H9 (cell line): ENCODE measurements around the gene MMEL1. TPM values are rescaled to one million over a fixed set of nuclear protein-coding genes. Genes with fewer than 3 reads are reported as not detected.

Experiments used
- DNase-seq: peaks from one replicate; pipeline ENCODE4 v3.0.0-alpha.2; 2017
- H2AFZ ChIP-seq: one replicate; pipeline ENCODE4 v1.6.1; 2013; ENCODE audit warnings: mild to moderate bottlenecking, low read length, control low read depth, moderate library complexity
- H2AK5ac ChIP-seq: 2 replicates; pipeline ENCODE4 v1.6.1; 2013; ENCODE audit warnings: low read length, control low read depth, mixed read lengths; ENCODE audit not compliant: insufficient read length
- H2BK120ac ChIP-seq: one replicate; pipeline ENCODE4 v1.6.1; 2013; ENCODE audit warnings: low read depth, mild to moderate bottlenecking, low read length, control low read depth, inconsistent platforms; ENCODE audit not compliant: poor library complexity, severe bottlenecking
- H2BK12ac ChIP-seq: 2 replicates; pipeline ENCODE4 v1.6.1; 2013; ENCODE audit warnings: low read length, control low read depth, mixed read lengths, low read depth; ENCODE audit not compliant: insufficient read length
- H2BK15ac ChIP-seq: 2 replicates; pipeline ENCODE4 v1.6.1; 2013; ENCODE audit warnings: low read depth, low read length, control low read depth
- H2BK20ac ChIP-seq: one replicate; pipeline ENCODE4 v1.6.1; 2013; ENCODE audit warnings: low read depth, mild to moderate bottlenecking, low read length, control low read depth, inconsistent platforms; ENCODE audit not compliant: poor library complexity, severe bottlenecking
- H2BK5ac ChIP-seq: 2 replicates; pipeline ENCODE4 v1.6.1; 2013; ENCODE audit warnings: low read length, control low read depth, mixed read lengths; ENCODE audit not compliant: insufficient read length
- H3K14ac ChIP-seq: 2 replicates; pipeline ENCODE4 v1.6.1; 2013; ENCODE audit warnings: low read length, control low read depth; ENCODE audit not compliant: insufficient read depth
- H3K18ac ChIP-seq: 2 replicates; pipeline ENCODE4 v1.6.1; 2013; ENCODE audit warnings: low read depth, mild to moderate bottlenecking, mixed read lengths, low read length, control low read depth; ENCODE audit not compliant: insufficient read length
- H3K23ac ChIP-seq: 2 replicates; pipeline ENCODE4 v1.6.1; 2013; ENCODE audit warnings: low read length, control low read depth, mixed read lengths, low read depth; ENCODE audit not compliant: insufficient read length
- H3K23me2 ChIP-seq: 2 replicates; pipeline ENCODE4 v1.6.1; 2013; ENCODE audit warnings: low read depth, mild to moderate bottlenecking, mixed read lengths, low read length, control low read depth; ENCODE audit not compliant: insufficient read length, poor library complexity, severe bottlenecking
- H3K27ac ChIP-seq: 2 replicates; pipeline ENCODE4 v1.5.1; 2013; ENCODE audit warnings: low read length, control low read depth, mixed read lengths, low read depth; ENCODE audit not compliant: insufficient read length
- H3K27me3 ChIP-seq: 2 replicates; pipeline ENCODE4 v1.6.1; 2013; ENCODE audit warnings: low read length, control low read depth, inconsistent platforms; ENCODE audit not compliant: insufficient read depth
- H3K4ac ChIP-seq: 2 replicates; pipeline ENCODE4 v1.6.1; 2013; ENCODE audit warnings: low read depth, mild to moderate bottlenecking, control low read depth, inconsistent platforms, low read length, moderate library complexity
- H3K4me1 ChIP-seq: 2 replicates; pipeline ENCODE4 v1.6.1; 2013; ENCODE audit warnings: low read length, control low read depth, inconsistent platforms; ENCODE audit not compliant: insufficient read depth
- H3K4me2 ChIP-seq: 2 replicates; pipeline ENCODE4 v1.6.1; 2013; ENCODE audit warnings: low read length, control low read depth, mixed read lengths; ENCODE audit not compliant: insufficient read length, insufficient read depth
- H3K56ac ChIP-seq: 2 replicates; pipeline ENCODE4 v1.6.1; 2013; ENCODE audit warnings: low read depth, mild to moderate bottlenecking, mixed read lengths, low read length, control low read depth; ENCODE audit not compliant: insufficient read length
- H3K79me1 ChIP-seq: 2 replicates; pipeline ENCODE4 v1.6.1; 2013; ENCODE audit warnings: low read depth, mild to moderate bottlenecking, moderate library complexity, low read length, control low read depth, inconsistent platforms; ENCODE audit not compliant: insufficient read depth, poor library complexity, severe bottlenecking
- H3K79me2 ChIP-seq: 2 replicates; pipeline ENCODE4 v1.6.1; 2013; ENCODE audit warnings: low read length, control low read depth, inconsistent platforms; ENCODE audit not compliant: insufficient read depth
- H3K9ac ChIP-seq: 2 replicates; pipeline ENCODE4 v1.6.1; 2013; ENCODE audit warnings: low read length, control low read depth, mixed read lengths; ENCODE audit not compliant: insufficient read length; ENCODE audit errors: extremely low read depth
- H3K9me3 ChIP-seq: one replicate; pipeline ENCODE4 v1.6.1; 2013; ENCODE audit warnings: low read depth, low read length, inconsistent platforms; ENCODE audit not compliant: control insufficient read depth
- H3T11ph ChIP-seq: one replicate; pipeline ENCODE4 v1.6.1; 2013; ENCODE audit warnings: mild to moderate bottlenecking, low read length, control low read depth, inconsistent platforms
- H4K20me1 ChIP-seq: one replicate; pipeline ENCODE4 v1.6.1; 2013; ENCODE audit not compliant: control insufficient read depth, insufficient read length, insufficient read depth
- H4K5ac ChIP-seq: 2 replicates; pipeline ENCODE4 v1.6.1; 2013; ENCODE audit warnings: low read depth, mild to moderate bottlenecking, mixed read lengths, low read length, control low read depth; ENCODE audit not compliant: insufficient read length
- H4K8ac ChIP-seq: replicated peaks from 2 replicates; pipeline ENCODE4 v1.6.1; 2013; ENCODE audit warnings: low read length, control low read depth, mixed read lengths, low read depth; ENCODE audit not compliant: insufficient read length
- H4K91ac ChIP-seq: 2 replicates; pipeline ENCODE4 v1.6.1; 2013; ENCODE audit warnings: low read depth, mild to moderate bottlenecking, moderate library complexity, mixed read lengths, low read length, control low read depth; ENCODE audit not compliant: insufficient read length
- H3K27ac Mint-ChIP-seq, 3 experiments: 2 replicates in 2 of 3; 3 replicates in 1 of 3; pipeline ENCODE4 v1.8.0; 2020 to 2021; ENCODE audit warnings: mixed read lengths in 3 of 3, mild to moderate bottlenecking in 1 of 3, moderate library complexity in 1 of 3
- H3K27me3 Mint-ChIP-seq: 2 replicates; pipeline ENCODE4 v1.8.0; 2021; ENCODE audit warnings: low read depth, mild to moderate bottlenecking, moderate library complexity, mixed read lengths
- H3K36me3 Mint-ChIP-seq, 3 experiments: 2 replicates in 2 of 3; 3 replicates in 1 of 3; pipeline ENCODE4 v1.8.0; 2020 to 2021; ENCODE audit warnings: low read depth in 3 of 3, mixed read lengths in 3 of 3; ENCODE audit not compliant: insufficient read depth in 1 of 3
- H3K4me1 Mint-ChIP-seq, 2 experiments: 2 replicates each; pipeline ENCODE4 v1.8.0; 2020; ENCODE audit warnings: mixed read lengths in 2 of 2
- H3K4me3 Mint-ChIP-seq, 2 experiments: 2 replicates in 1 of 2; 3 replicates in 1 of 2; pipeline ENCODE4 v1.8.0; 2020 to 2021; ENCODE audit warnings: mild to moderate bottlenecking in 2 of 2, mixed read lengths in 2 of 2, moderate library complexity in 1 of 2
- H3K9me3 Mint-ChIP-seq, 2 experiments: 2 replicates in 1 of 2; 3 replicates in 1 of 2; pipeline ENCODE4 v1.8.0; 2020; ENCODE audit warnings: mild to moderate bottlenecking in 2 of 2, mixed read lengths in 2 of 2, moderate library complexity in 1 of 2
- CTCF ChIP-seq: fragments of 200-600 bp; sonication (generic); conservative IDR thresholded peaks from 3 replicates; pipeline ENCODE4 v1.8.0; 2021; ENCODE audit warnings: antibody characterized with exemption, mild to moderate bottlenecking
- WGBS: extraction: QIAGEN DNeasy Blood & Tissue Kit; methylation state at CpG from one replicate; pipeline ENCODE4 v1.1.7; 2013; ENCODE audit warnings: missing lambda C conversion rate, low lambda C conversion rate, mixed read lengths; ENCODE audit not compliant: insufficient read length; ENCODE audit errors: extremely low coverage; 5-methylcytosine and 5-hydroxymethylcytosine counted together
- total RNA-seq: library from RNA; stranded (reverse); gene quantifications from 2 replicates; pipeline ENCODE4 v1.2.1, GENCODE V29; 2021

The MMEL1 gene
- total RNA-seq, 1 experiment from 2014 or later, result 0.42 TPM

- no peak overlapping the region for H2BK5ac ChIP-seq
- no peak overlapping the region for H2AK5ac ChIP-seq
- Mint-ChIP-seq H3K27me3 (peaks cover 70% of the 10 kb centered on the region), H3K36me3 (peaks cover 7 to 13% (median 13%) of the 10 kb centered on the region in 3 experiments), H3K27ac (no peak overlapping the region), H3K9me3 (peaks cover 24 to 31% of the 10 kb centered on the region in 2 experiments), H3K4me3 (no peak overlapping the region), H3K4me1 (peaks cover 14 to 32% of the 10 kb centered on the region in 2 experiments)
- no peak overlapping the region for H3K23ac ChIP-seq
- no peak overlapping the region for H4K91ac ChIP-seq
- no peaks in the 10 kb centered on the region for H3K4me1 ChIP-seq
- H3K4me2 ChIP-seq, result no peak overlapping the region
- peaks cover 11% of the 10 kb centered on the region; the same call in 1 of the 2 replicates for H3K27me3 ChIP-seq
- no peak for TF ChIP-seq CTCF
- H4K5ac ChIP-seq, result no peak overlapping the region
- H2AFZ ChIP-seq, result no peak overlapping the region
- no peak overlapping the region for H3K4ac ChIP-seq
- no peak overlapping the region for H3K27ac ChIP-seq
- H4K20me1 ChIP-seq, result peaks cover 2% of the 10 kb centered on the region
- peaks cover 2% of the 10 kb centered on the region for H3K23me2 ChIP-seq
- H3K79me1 ChIP-seq, result no peaks in the 10 kb centered on the region
- H3K9ac ChIP-seq, result no peak overlapping the region
- no peak overlapping the region for H2BK15ac ChIP-seq
- H3K9me3 ChIP-seq, result peaks cover 6% of the 10 kb centered on the region
- H2BK20ac ChIP-seq, result no peak overlapping the region
- no CpG with 5 or more reads among the region's 8 CpGs for WGBS
- no peak for DNase-seq
- no peak overlapping the region for H2BK12ac ChIP-seq
- no peaks in the 10 kb centered on the region for H3K79me2 ChIP-seq
- no peak overlapping the region for H4K8ac ChIP-seq
- no peak overlapping the region for H3K56ac ChIP-seq
- H3T11ph ChIP-seq, result no peak overlapping the region
- H3K18ac ChIP-seq, result no peak overlapping the region
- no peak overlapping the region for H3K14ac ChIP-seq
- H2BK120ac ChIP-seq, result no peak overlapping the region
Observed at GRCh38 chr1:2633936-2634491, 1.2 kb upstream of the MMEL1 start.
